RPMI7951 (cell line): ENCODE results near the gene LACTB. TPM values are rescaled to one million over a fixed set of nuclear protein-coding genes. Genes with fewer than 3 reads are reported as not detected.

ENCODE experiments used
- DNase-seq: peaks from one replicate; pipeline ENCODE4 v3.0.0-alpha.2; 2012; ENCODE audit warnings: low read depth
- total RNA-seq: library from RNA; depleted of rRNA; stranded (reverse); fragments of >200 nt; shearing (Covaris generic); gene quantifications from 2 replicates; pipeline ENCODE4 v1.2.3, GENCODE V29; 2014; rRNA removed

The LACTB gene
- total RNA-seq, 1 experiment from 2014 or later, result 19.6 TPM

- DNase-seq, result peak; percentile 48
These were observed 54.6 kb downstream of the LACTB start for GRCh38 chr15:63176302-63176701.

GRCh38 chr15:63178034-63178433 lies 56.4 kb downstream of the LACTB start:
- no peak for DNase-seq

- no peak for DNase-seq
These were observed 59.1 kb downstream of the LACTB start for GRCh38 chr15:63180746-63181145.

GRCh38 chr15:63181648-63182047 lies 60.0 kb downstream of the LACTB start:
- DNase-seq, result no peak

- peak; percentile 75 for DNase-seq
These were observed 63.5 kb downstream of the LACTB start for GRCh38 chr15:63185206-63185605.

- peak; percentile 87 for DNase-seq
These were observed 64.4 kb downstream of the LACTB start for GRCh38 chr15:63186065-63186464.

GRCh38 chr15:63187589-63188226 lies 66.0 kb downstream of the LACTB start:
- no peak for DNase-seq

- DNase-seq, result peak; percentile 32
These were observed 66.7 kb downstream of the LACTB start for GRCh38 chr15:63188247-63188925.

GRCh38 chr15:63188926-63189871 lies 67.5 kb downstream of the LACTB start, which contains the start of gene RAB8B:
Gene RAB8B (plus strand): TSS chr15:63189606. CDS start chr15:63189625, 19 bp downstream.
- peak; percentile 98 for DNase-seq

- peak; percentile 29 for DNase-seq
These were observed 68.5 kb downstream of the LACTB start for GRCh38 chr15:63189941-63190768.

GRCh38 chr15:63190769-63191649 lies 69.3 kb downstream of the LACTB start:
- no peak for DNase-seq

Other genes with a start within 250 kb of the LACTB start
- 1,035 and 1,151 TPM in 2 replicates for gene TPM1, start 79.1 kb upstream of the LACTB start, total RNA-seq
- gene RPS27L, start 35.6 kb downstream of the LACTB start, total RNA-seq, result 233 and 241 TPM in 2 replicates
- gene RAB8B, start 67.7 kb downstream of the LACTB start, total RNA-seq, result 42.4 and 52.0 TPM in 2 replicates
- gene APH1B, start 155.7 kb downstream of the LACTB start, total RNA-seq, result 24.5 and 25.4 TPM in 2 replicates